Measurements from ENCODE around the gene WAPL.

WAPL gene

GRCh38 chr10:86388119-86388704 is 133.4 kb downstream of the WAPL start:
- no peak for TF ChIP-seq TCF12 (IDR thresholded peaks at IDR 0.05; ENCODE audit: low read depth)
- no peak for TF ChIP-seq REST (IDR thresholded peaks at IDR 0.05; ENCODE audit: low read depth)
- TF ChIP-seq EGR1 (IDR thresholded peaks at IDR 0.05) = no peak
- no peak for TF ChIP-seq ZBTB7A (IDR thresholded peaks at IDR 0.05; ENCODE audit: low read depth)
- TF ChIP-seq YY1 (IDR thresholded peaks at IDR 0.05; ENCODE audit: low read depth) = no peak
- TF ChIP-seq MAX (IDR thresholded peaks at IDR 0.05) = no peak
- TF ChIP-seq RAD21 (IDR thresholded peaks at IDR 0.05; ENCODE audit: low read depth) = no peak
- TF ChIP-seq NFIC (IDR thresholded peaks at IDR 0.05) = no peak
- no peak for TF ChIP-seq CREB1 (IDR thresholded peaks at IDR 0.05; ENCODE audit: low read depth)
- no peak for TF ChIP-seq TAF1 (IDR thresholded peaks at IDR 0.05; ENCODE audit: low read depth)
- TF ChIP-seq USF1 (IDR thresholded peaks at IDR 0.05) = no peak
- TF ChIP-seq EP300 (IDR thresholded peaks at IDR 0.05; ENCODE audit: borderline replicate concordance) = no peak
- no peak for TF ChIP-seq TEAD4 (IDR thresholded peaks at IDR 0.05)
- no peak for TF ChIP-seq FOXM1 (IDR thresholded peaks at IDR 0.05; ENCODE audit: borderline replicate concordance, low read depth)

GRCh38 chr10:86387178-86387794 is 134.3 kb downstream of the WAPL start:
- TF ChIP-seq REST (IDR thresholded peaks at IDR 0.05; ENCODE audit: low read depth) (no peak), FOXM1 (IDR thresholded peaks at IDR 0.05; ENCODE audit: borderline replicate concordance, low read depth) (no peak), NFIC (IDR thresholded peaks at IDR 0.05) (no peak), YY1 (IDR thresholded peaks at IDR 0.05; ENCODE audit: low read depth) (no peak), CEBPB (IDR thresholded peaks at IDR 0.05) (no peak), CREB1 (IDR thresholded peaks at IDR 0.05; ENCODE audit: low read depth) (no peak), USF1 (IDR thresholded peaks at IDR 0.05) (no peak), TCF12 (IDR thresholded peaks at IDR 0.05; ENCODE audit: low read depth) (no peak), TEAD4 (IDR thresholded peaks at IDR 0.05) (no peak), EP300 (IDR thresholded peaks at IDR 0.05; ENCODE audit: borderline replicate concordance) (no peak), ZBTB7A (IDR thresholded peaks at IDR 0.05; ENCODE audit: low read depth) (no peak), RAD21 (IDR thresholded peaks at IDR 0.05; ENCODE audit: low read depth) (no peak), MAX (IDR thresholded peaks at IDR 0.05) (no peak), EGR1 (IDR thresholded peaks at IDR 0.05) (no peak), TAF1 (IDR thresholded peaks at IDR 0.05; ENCODE audit: low read depth) (no peak)

- no peak for TF ChIP-seq CREB1 (IDR thresholded peaks at IDR 0.05; ENCODE audit: low read depth)
- TF ChIP-seq FOXM1 (IDR thresholded peaks at IDR 0.05; ENCODE audit: borderline replicate concordance, low read depth) = no peak
- no peak for TF ChIP-seq TCF12 (IDR thresholded peaks at IDR 0.05; ENCODE audit: low read depth)
- no peak for TF ChIP-seq EP300 (IDR thresholded peaks at IDR 0.05; ENCODE audit: borderline replicate concordance)
- no peak for TF ChIP-seq TEAD4 (IDR thresholded peaks at IDR 0.05)
- TF ChIP-seq USF1 (IDR thresholded peaks at IDR 0.05) = no peak
- no peak for TF ChIP-seq REST (IDR thresholded peaks at IDR 0.05; ENCODE audit: low read depth)
- no peak for TF ChIP-seq NFIC (IDR thresholded peaks at IDR 0.05)
- no peak for TF ChIP-seq TAF1 (IDR thresholded peaks at IDR 0.05; ENCODE audit: low read depth)
- no peak for TF ChIP-seq YY1 (IDR thresholded peaks at IDR 0.05; ENCODE audit: low read depth)
- no peak for TF ChIP-seq RAD21 (IDR thresholded peaks at IDR 0.05; ENCODE audit: low read depth)
- no peak for TF ChIP-seq CEBPB (IDR thresholded peaks at IDR 0.05)
- TF ChIP-seq EGR1 (IDR thresholded peaks at IDR 0.05) = no peak
- TF ChIP-seq ZBTB7A (IDR thresholded peaks at IDR 0.05; ENCODE audit: low read depth) = no peak
- TF ChIP-seq MAX (IDR thresholded peaks at IDR 0.05) = no peak
Observed at GRCh38 chr10:86385806-86386205, 135.8 kb downstream of the WAPL start.

Data from Ishikawa (cell line).